Cardiac muscle cell (in vitro differentiated cells and primary cell): Measurements from ENCODE around the gene APIP. TPM values are rescaled to one million over a fixed set of nuclear protein-coding genes. Genes with fewer than 3 reads are reported as not detected.

ENCODE experiments used
- DNase-seq, 2 donors: peaks; one replicate each; pipeline versions ENCODE4 v3.0.0 to v3.0.0-alpha.2; 2010 to 2017; ENCODE audit warnings: low read depth in 1 of 2, low spot score in 1 of 2
- H3K27ac ChIP-seq: fragments of 200-600 bp; sonication (generic); 2 replicates; pipeline ENCODE4 v1.5.1; 2016
- H3K27me3 ChIP-seq: fragments of 200-600 bp; sonication (generic); 2 replicates; pipeline ENCODE4 v1.6.0; 2016; ENCODE audit warnings: control low read depth
- H3K36me3 ChIP-seq: fragments of 200-600 bp; sonication (generic); 2 replicates; pipeline ENCODE4 v1.5.1; 2016; ENCODE audit warnings: control low read depth
- H3K4me1 ChIP-seq: fragments of 200-600 bp; sonication (generic); 2 replicates; pipeline ENCODE4 v1.8.1; 2017; ENCODE audit warnings: low read depth, mild to moderate bottlenecking, mixed run types
- H3K4me3 ChIP-seq: fragments of 200-600 bp; sonication (generic); 2 replicates; pipeline ENCODE4 v1.5.1; 2016; ENCODE audit warnings: mild to moderate bottlenecking
- H3K9me3 ChIP-seq: fragments of 200-600 bp; sonication (generic); 2 replicates; pipeline ENCODE4 v1.5.1; 2017; ENCODE audit warnings: low read depth, mild to moderate bottlenecking, control low read depth
- CTCF ChIP-seq: IDR thresholded peaks from 2 replicates; pipeline ENCODE4 v1.5.1; 2012; ENCODE audit warnings: low read depth, mild to moderate bottlenecking, low read length
- polyA plus RNA-seq: library from polyadenylated mRNA; unstranded; fragments of >200 nt; fragmentation: Nextera tagmentation; extraction: Ambion mirVana; gene quantifications from 2 replicates; pipeline ENCODE4 v1.2.1, GENCODE V29; 2016
- total RNA-seq: library from RNA; depleted of rRNA; stranded (reverse); fragments of >200 nt; gene quantifications from 2 replicates; pipeline ENCODE4 v1.2.3, GENCODE V29; 2016

The APIP gene
- total and polyA plus RNA-seq, 2 experiments from 2014 or later, result 18.3 to 29.2 TPM

GRCh38 chr11:34928960-34929680, 12.9 kb upstream of the APIP start:
- no peak overlapping the region for H3K4me3 ChIP-seq
- no peaks in the 10 kb centered on the region for H3K27me3 ChIP-seq
- peaks cover 7% of the 10 kb centered on the region for H3K36me3 ChIP-seq
- H3K27ac ChIP-seq, result no peak overlapping the region
- TF ChIP-seq CTCF, result no peak
- DNase-seq, result peak in 1 of 2 donors; percentile 25
- no peaks in the 10 kb centered on the region for H3K9me3 ChIP-seq
- H3K4me1 ChIP-seq, result peaks cover 31% of the 10 kb centered on the region

GRCh38 chr11:34928268-34928959, 12.2 kb upstream of the APIP start:
- no peak for DNase-seq
- H3K4me1 ChIP-seq, result peaks cover 31% of the 10 kb centered on the region
- H3K4me3 ChIP-seq, result no peak overlapping the region

GRCh38 chr11:34926831-34927132, 10.6 kb upstream of the APIP start:
- Histone ChIP-seq H3K4me3 (no peak overlapping the region), H3K36me3 (no peaks in the 10 kb centered on the region), H3K9me3 (no peaks in the 10 kb centered on the region), H3K27ac (no peak overlapping the region), H3K27me3 (no peaks in the 10 kb centered on the region), H3K4me1 (peaks cover 31% of the 10 kb centered on the region)
- DNase-seq, result peak in 1 of 2 donors; percentile 14
- no peak for TF ChIP-seq CTCF

More at GRCh38 chr11:34928268-34928959, 12.2 kb upstream of the APIP start:
- no peak for TF ChIP-seq CTCF
- Histone ChIP-seq H3K9me3 (no peaks in the 10 kb centered on the region), H3K27ac (no peak overlapping the region), H3K36me3 (peaks cover 7% of the 10 kb centered on the region), H3K27me3 (no peaks in the 10 kb centered on the region)

- TF ChIP-seq CTCF, result peak; percentile 63
- H3K4me3 ChIP-seq, result no peak overlapping the region
- peaks cover 31% of the 10 kb centered on the region for H3K4me1 ChIP-seq
- H3K27ac ChIP-seq, result no peak overlapping the region
- no peaks in the 10 kb centered on the region for H3K27me3 ChIP-seq
- no peaks in the 10 kb centered on the region for H3K9me3 ChIP-seq
- H3K36me3 ChIP-seq, result no peaks in the 10 kb centered on the region
- peak; percentile 54 to 73 for DNase-seq
Measured at GRCh38 chr11:34926101-34926830, 10.1 kb upstream of the APIP start.

GRCh38 chr11:34924714-34925113, 8.5 kb upstream of the APIP start:
- H3K4me1 ChIP-seq, result peaks cover 31% of the 10 kb centered on the region
- no peak for DNase-seq
- no peak overlapping the region for H3K4me3 ChIP-seq
- no peak for TF ChIP-seq CTCF
- no peaks in the 10 kb centered on the region for H3K36me3 ChIP-seq
- H3K9me3 ChIP-seq, result no peaks in the 10 kb centered on the region
- peak overlapping the region; percentile 39 for H3K27ac ChIP-seq
- H3K27me3 ChIP-seq, result no peaks in the 10 kb centered on the region
